Measurements from ENCODE around the gene PSMG3. TPM values are rescaled to one million over a fixed set of nuclear protein-coding genes. Genes with fewer than 3 reads are reported as not detected.

Gene PSMG3
- total RNA-seq, 2 donors from 2014 or later = 22.8 to 23.6 TPM

GRCh38 chr7:1566687-1567048, 3.2 kb downstream of the PSMG3 start:
- ATAC-seq (no peak), DNase-seq (no peak)
- Mint-ChIP-seq H3K4me1 (peaks cover 19% of the 10 kb centered on the region), H3K4me3 (no peak overlapping the region), H3K27me3 (peaks cover 7% of the 10 kb centered on the region), H3K36me3 (ENCODE audit: low read depth) (no peaks in the 10 kb centered on the region), H3K27ac (peak overlapping the region; percentile 98)
- H3K9me3 ChIP-seq (ENCODE audit: control insufficient read depth, low read length, poor library complexity, severe bottlenecking) = no peaks in the 10 kb centered on the region

GRCh38 chr7:1564603-1565022, 5.2 kb downstream of the PSMG3 start:
- H3K4me1 Mint-ChIP-seq = peaks cover 14% of the 10 kb centered on the region
- no peak overlapping the region for H3K4me3 Mint-ChIP-seq
- no peaks in the 10 kb centered on the region for H3K9me3 ChIP-seq (ENCODE audit: control insufficient read depth, low read length, poor library complexity, severe bottlenecking)
- no peaks in the 10 kb centered on the region for H3K36me3 Mint-ChIP-seq (ENCODE audit: low read depth)
- H3K27ac Mint-ChIP-seq = no peak overlapping the region
- DNase-seq (no peak), ATAC-seq (no peak)
- peaks cover 7% of the 10 kb centered on the region for H3K27me3 Mint-ChIP-seq

- DNase-seq = no peak
- H3K27me3 Mint-ChIP-seq = peaks cover 7% of the 10 kb centered on the region
- no peaks in the 10 kb centered on the region for H3K9me3 ChIP-seq (ENCODE audit: control insufficient read depth, low read length, poor library complexity, severe bottlenecking)
- ATAC-seq = no peak
- no peaks in the 10 kb centered on the region for H3K36me3 Mint-ChIP-seq (ENCODE audit: low read depth)
- H3K4me1 Mint-ChIP-seq = peaks cover 12% of the 10 kb centered on the region
- no peak overlapping the region for H3K27ac Mint-ChIP-seq
- H3K4me3 Mint-ChIP-seq = no peak overlapping the region
Observed at GRCh38 chr7:1563981-1564602, 5.7 kb downstream of the PSMG3 start.

- H3K4me3 Mint-ChIP-seq = no peak overlapping the region
- no peaks in the 10 kb centered on the region for H3K9me3 ChIP-seq (ENCODE audit: control insufficient read depth, low read length, poor library complexity, severe bottlenecking)
- H3K4me1 Mint-ChIP-seq = peaks cover 3% of the 10 kb centered on the region
- ATAC-seq (no peak), DNase-seq (no peak)
- H3K27ac Mint-ChIP-seq = no peak overlapping the region
- no peaks in the 10 kb centered on the region for H3K36me3 Mint-ChIP-seq (ENCODE audit: low read depth)
- H3K27me3 Mint-ChIP-seq = peaks cover 7% of the 10 kb centered on the region
Observed at GRCh38 chr7:1562597-1563051, 7.2 kb downstream of the PSMG3 start.

- H3K9me3 ChIP-seq (ENCODE audit: control insufficient read depth, low read length, poor library complexity, severe bottlenecking) = no peaks in the 10 kb centered on the region
- DNase-seq (no peak), ATAC-seq (no peak)
- no peak overlapping the region for H3K27ac Mint-ChIP-seq
- H3K4me1 Mint-ChIP-seq = peaks cover 3% of the 10 kb centered on the region
- H3K4me3 Mint-ChIP-seq = no peak overlapping the region
- H3K27me3 Mint-ChIP-seq = peaks cover 7% of the 10 kb centered on the region
- no peaks in the 10 kb centered on the region for H3K36me3 Mint-ChIP-seq (ENCODE audit: low read depth)
Observed at GRCh38 chr7:1562116-1562515, 7.7 kb downstream of the PSMG3 start.

- Mint-ChIP-seq H3K4me3 (no peak overlapping the region), H3K4me1 (peaks cover 3% of the 10 kb centered on the region), H3K36me3 (ENCODE audit: low read depth) (no peaks in the 10 kb centered on the region), H3K27me3 (peaks cover 7% of the 10 kb centered on the region), H3K27ac (no peak overlapping the region)
- DNase-seq (peak in 1 of 3 donors; percentile 10), ATAC-seq (no peak)
- H3K9me3 ChIP-seq (ENCODE audit: control insufficient read depth, low read length, poor library complexity, severe bottlenecking) = no peaks in the 10 kb centered on the region
Observed at GRCh38 chr7:1561036-1561940, 8.5 kb downstream of the PSMG3 start.

- ATAC-seq = no peak
- Mint-ChIP-seq H3K4me3 (no peak overlapping the region), H3K27ac (no peak overlapping the region), H3K4me1 (peaks cover 3% of the 10 kb centered on the region), H3K36me3 (ENCODE audit: low read depth) (no peaks in the 10 kb centered on the region), H3K27me3 (peaks cover 7% of the 10 kb centered on the region)
- H3K9me3 ChIP-seq (ENCODE audit: control insufficient read depth, low read length, poor library complexity, severe bottlenecking) = no peaks in the 10 kb centered on the region
- DNase-seq = no peak
Observed at GRCh38 chr7:1560620-1561031, 9.2 kb downstream of the PSMG3 start.

GRCh38 chr7:1559626-1560590, 9.9 kb downstream of the PSMG3 start:
- H3K4me1 Mint-ChIP-seq = peaks cover 3% of the 10 kb centered on the region
- H3K4me3 Mint-ChIP-seq = no peak overlapping the region
- H3K36me3 Mint-ChIP-seq (ENCODE audit: low read depth) = no peaks in the 10 kb centered on the region
- H3K27ac Mint-ChIP-seq = no peak overlapping the region
- no peak for DNase-seq
- H3K27me3 Mint-ChIP-seq = peaks cover 7% of the 10 kb centered on the region
- no peaks in the 10 kb centered on the region for H3K9me3 ChIP-seq (ENCODE audit: control insufficient read depth, low read length, poor library complexity, severe bottlenecking)
- no peak for ATAC-seq

GRCh38 chr7:1558841-1559625, 10.8 kb downstream of the PSMG3 start:
- H3K4me3 Mint-ChIP-seq = no peak overlapping the region
- no peak for DNase-seq
- no peak for ATAC-seq
- peaks cover 3% of the 10 kb centered on the region for H3K4me1 Mint-ChIP-seq
- no peak overlapping the region for H3K27ac Mint-ChIP-seq
- no peaks in the 10 kb centered on the region for H3K9me3 ChIP-seq (ENCODE audit: control insufficient read depth, low read length, poor library complexity, severe bottlenecking)
- H3K36me3 Mint-ChIP-seq (ENCODE audit: low read depth) = no peaks in the 10 kb centered on the region
- peaks cover 7% of the 10 kb centered on the region for H3K27me3 Mint-ChIP-seq

GRCh38 chr7:1558181-1558811, 11.5 kb downstream of the PSMG3 start:
- no peak overlapping the region for H3K4me3 Mint-ChIP-seq
- H3K27me3 Mint-ChIP-seq = peaks cover 7% of the 10 kb centered on the region
- no peaks in the 10 kb centered on the region for H3K9me3 ChIP-seq (ENCODE audit: control insufficient read depth, low read length, poor library complexity, severe bottlenecking)
- H3K27ac Mint-ChIP-seq = no peak overlapping the region
- H3K36me3 Mint-ChIP-seq (ENCODE audit: low read depth) = no peaks in the 10 kb centered on the region
- ATAC-seq = no peak
- DNase-seq = no peak
- H3K4me1 Mint-ChIP-seq = peaks cover 3% of the 10 kb centered on the region

- H3K4me1 Mint-ChIP-seq = peaks cover 3% of the 10 kb centered on the region
- no peak for ATAC-seq
- no peaks in the 10 kb centered on the region for H3K9me3 ChIP-seq (ENCODE audit: control insufficient read depth, low read length, poor library complexity, severe bottlenecking)
Observed at GRCh38 chr7:1557771-1558170, 12.1 kb downstream of the PSMG3 start.

GRCh38 chr7:1557006-1557405, 12.8 kb downstream of the PSMG3 start:
- no peak overlapping the region for H3K4me3 Mint-ChIP-seq
- no peaks in the 10 kb centered on the region for H3K36me3 Mint-ChIP-seq (ENCODE audit: low read depth)
- no peak for DNase-seq
- peaks cover 3% of the 10 kb centered on the region for H3K27me3 Mint-ChIP-seq
- no peak for ATAC-seq
- H3K9me3 ChIP-seq (ENCODE audit: control insufficient read depth, low read length, poor library complexity, severe bottlenecking) = no peaks in the 10 kb centered on the region
- H3K27ac Mint-ChIP-seq = no peak overlapping the region
- peaks cover under 1% of the 10 kb centered on the region for H3K4me1 Mint-ChIP-seq

More at GRCh38 chr7:1557771-1558170, 12.1 kb downstream of the PSMG3 start:
- Mint-ChIP-seq H3K27ac (no peak overlapping the region), H3K36me3 (ENCODE audit: low read depth) (no peaks in the 10 kb centered on the region), H3K4me3 (no peak overlapping the region), H3K27me3 (peaks cover 7% of the 10 kb centered on the region)
- no peak for DNase-seq

Measured in T-helper 17 cell (primary cell).